Measurements from ENCODE around the gene MTMR2. TPM values are rescaled to one million over a fixed set of nuclear protein-coding genes. Genes with fewer than 3 reads are reported as not detected.

MTMR2 gene
- total RNA-seq, 4 donors from 2014 or later, result 4.0 to 5.3 (median 4.5) TPM

GRCh38 chr11:95926726-95927125, 2.8 kb upstream of the MTMR2 start:
- Histone ChIP-seq H3K27me3 (no peaks in the 10 kb centered on the region), H3K27ac (no peak overlapping the region), H3K9me3 (no peaks in the 10 kb centered on the region), H3K36me3 (no peaks in the 10 kb centered on the region), H3K4me1 (peaks cover 10 to 18% of the 10 kb centered on the region in 2 donors), H3K4me3 (no peak overlapping the region)
- no peak for TF ChIP-seq CTCF (IDR thresholded peaks at IDR 0.05 in 4 of 5, conservative IDR thresholded peaks at IDR 0.05 in 1 of 5)
- no peak for TF ChIP-seq POLR2A (IDR thresholded peaks at IDR 0.05)
- ATAC-seq (no peak), DNase-seq (no peak)
- in situ Hi-C loops (cut with MboI; ENCODE audit: low sequenced_read_pairs in 4 of 4), result no loop called here
- intact Hi-C loops (cut with DNase I; ENCODE audit: low total_unique reads), result loop anchor here (10.0 kb wide), 1 partner anchor 458 kb away; the partner anchor contains the start of gene CCDC82

DNA sequence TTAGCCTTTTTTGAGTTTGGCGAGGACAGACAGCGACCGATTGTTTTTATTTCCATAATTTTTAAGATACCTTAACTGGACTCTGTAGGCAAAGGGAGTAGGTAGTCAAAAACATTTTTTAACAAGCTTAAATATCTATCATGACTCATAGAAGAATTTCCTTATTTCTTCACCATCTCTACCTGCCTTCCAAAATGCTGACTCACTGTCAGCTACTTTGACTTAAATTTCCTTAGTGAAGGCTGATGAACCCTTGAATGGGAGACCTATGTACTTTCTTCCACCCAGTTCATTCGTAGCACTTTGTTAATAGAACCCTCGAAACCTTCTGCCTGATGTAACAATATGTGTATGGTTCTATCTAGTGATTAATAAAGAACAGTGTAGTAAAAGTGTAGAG, 1.1 kb upstream of the MTMR2 start:
- in situ Hi-C loops (cut with MboI; ENCODE audit: low sequenced_read_pairs in 4 of 4), result no loop called here
- TF ChIP-seq CTCF (IDR thresholded peaks at IDR 0.05 in 4 of 5, conservative IDR thresholded peaks at IDR 0.05 in 1 of 5) (no peak), POLR2A (IDR thresholded peaks at IDR 0.05) (no peak)
- DNase-seq (no peak), ATAC-seq (no peak)
- Histone ChIP-seq H3K27me3 (no peaks in the 10 kb centered on the region), H3K4me3 (peak overlapping the region; percentile 75 to 97 (median 87)), H3K9me3 (no peaks in the 10 kb centered on the region), H3K27ac (peak overlapping the region; percentile 91 to 93 (median 92)), H3K4me1 (peaks cover 10 to 18% of the 10 kb centered on the region in 2 donors), H3K36me3 (no peaks in the 10 kb centered on the region)
- intact Hi-C loops (cut with DNase I; ENCODE audit: low total_unique reads), result loop anchor here (10.0 kb wide), 1 partner anchor 460 kb away; the partner anchor contains the start of gene CCDC82

- DNase-seq (no peak), ATAC-seq (peak; percentile 18 to 43)
- TF ChIP-seq CTCF (IDR thresholded peaks at IDR 0.05 in 4 of 5, conservative IDR thresholded peaks at IDR 0.05 in 1 of 5) (no peak), POLR2A (IDR thresholded peaks at IDR 0.05) (no peak)
- no peaks in the 10 kb centered on the region for H3K27me3 ChIP-seq
- in situ Hi-C loops (cut with MboI; ENCODE audit: low sequenced_read_pairs in 4 of 4), result no loop called here
- peak overlapping the region; percentile 91 to 93 (median 92) for H3K27ac ChIP-seq
- no peaks in the 10 kb centered on the region for H3K36me3 ChIP-seq
- peak overlapping the region; percentile 75 to 97 (median 87) for H3K4me3 ChIP-seq
- intact Hi-C loops (cut with DNase I; ENCODE audit: low total_unique reads), result loop anchor here (5.0 to 10.0 kb wide), 3 partner anchors 132 to 460 kb away; partner anchors contain the start of genes CCDC82, CEP57 and MAML2
- H3K9me3 ChIP-seq, result no peaks in the 10 kb centered on the region
- peaks cover 10 to 18% of the 10 kb centered on the region in 2 donors for H3K4me1 ChIP-seq
Measured at GRCh38 chr11:95924414-95924760, 480 bp upstream of the MTMR2 start.

DNA sequence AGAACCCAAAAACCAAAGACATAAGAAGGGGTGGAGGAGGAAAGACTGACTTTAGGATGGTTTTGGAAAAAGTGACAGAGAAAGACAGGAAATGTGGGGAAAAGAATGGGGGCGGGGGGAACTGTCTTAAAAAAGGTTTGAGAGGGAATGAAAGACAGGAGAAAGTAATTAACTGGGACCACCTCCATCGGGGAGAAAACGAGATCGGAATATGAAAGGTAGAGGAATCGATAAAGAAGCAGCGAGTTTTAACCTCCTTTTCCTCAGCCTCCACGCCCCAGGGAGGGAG, 524 bp downstream of the MTMR2 start:
- no peak for TF ChIP-seq POLR2A (IDR thresholded peaks at IDR 0.05)
- no peak for TF ChIP-seq CTCF (IDR thresholded peaks at IDR 0.05 in 4 of 5, conservative IDR thresholded peaks at IDR 0.05 in 1 of 5)
- in situ Hi-C loops (cut with MboI; ENCODE audit: low sequenced_read_pairs in 4 of 4), result no loop called here
- ATAC-seq (no peak), DNase-seq (no peak)
- H3K36me3 ChIP-seq, result no peaks in the 10 kb centered on the region
- H3K4me3 ChIP-seq, result peak overlapping the region; percentile 75 to 97 (median 87)
- intact Hi-C loops (cut with DNase I; ENCODE audit: low total_unique reads), result loop anchor here (5.0 to 10.0 kb wide), 3 partner anchors 131 to 461 kb away; partner anchors contain the start of genes CCDC82, CEP57 and MAML2
- H3K4me1 ChIP-seq, result peaks cover 10 to 18% of the 10 kb centered on the region in 2 donors
- H3K27ac ChIP-seq, result peak overlapping the region; percentile 91 to 93 (median 92)
- H3K9me3 ChIP-seq, result no peaks in the 10 kb centered on the region
- no peaks in the 10 kb centered on the region for H3K27me3 ChIP-seq
